GM12872 (cell line): ENCODE data around the gene RAPGEF1.

ENCODE experiments used
- TF ChIP-seq, protein P1 (sequence below): IDR thresholded peaks from 3 replicates; pipeline ENCODE4 v1.5.1; 2011; ENCODE audit warnings: low read depth, mild to moderate bottlenecking, low read length, moderate library complexity; ENCODE audit not compliant: insufficient read depth

The RAPGEF1 gene

DNA sequence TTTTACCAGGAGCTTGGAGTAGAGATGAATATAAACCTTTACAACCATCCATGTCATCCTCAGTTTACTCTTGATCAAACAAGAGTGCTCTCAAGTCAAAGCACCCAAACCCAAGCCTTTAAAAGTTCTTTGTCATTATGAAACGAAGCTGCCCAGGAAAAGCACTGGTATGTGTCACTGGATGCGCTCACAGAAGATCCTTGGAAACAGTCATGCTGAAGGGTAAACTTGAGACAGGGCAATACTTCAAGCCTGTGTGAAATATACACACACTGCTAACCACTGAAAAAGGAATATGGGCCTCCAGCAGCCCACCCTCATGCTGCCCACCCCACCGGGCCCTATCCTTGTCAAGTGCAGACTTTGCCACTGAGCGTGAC is 110.1 kb downstream of the RAPGEF1 start:
- TF ChIP-seq, protein P1, sequence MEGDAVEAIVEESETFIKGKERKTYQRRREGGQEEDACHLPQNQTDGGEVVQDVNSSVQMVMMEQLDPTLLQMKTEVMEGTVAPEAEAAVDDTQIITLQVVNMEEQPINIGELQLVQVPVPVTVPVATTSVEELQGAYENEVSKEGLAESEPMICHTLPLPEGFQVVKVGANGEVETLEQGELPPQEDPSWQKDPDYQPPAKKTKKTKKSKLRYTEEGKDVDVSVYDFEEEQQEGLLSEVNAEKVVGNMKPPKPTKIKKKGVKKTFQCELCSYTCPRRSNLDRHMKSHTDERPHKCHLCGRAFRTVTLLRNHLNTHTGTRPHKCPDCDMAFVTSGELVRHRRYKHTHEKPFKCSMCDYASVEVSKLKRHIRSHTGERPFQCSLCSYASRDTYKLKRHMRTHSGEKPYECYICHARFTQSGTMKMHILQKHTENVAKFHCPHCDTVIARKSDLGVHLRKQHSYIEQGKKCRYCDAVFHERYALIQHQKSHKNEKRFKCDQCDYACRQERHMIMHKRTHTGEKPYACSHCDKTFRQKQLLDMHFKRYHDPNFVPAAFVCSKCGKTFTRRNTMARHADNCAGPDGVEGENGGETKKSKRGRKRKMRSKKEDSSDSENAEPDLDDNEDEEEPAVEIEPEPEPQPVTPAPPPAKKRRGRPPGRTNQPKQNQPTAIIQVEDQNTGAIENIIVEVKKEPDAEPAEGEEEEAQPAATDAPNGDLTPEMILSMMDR, result no peak

DNA sequence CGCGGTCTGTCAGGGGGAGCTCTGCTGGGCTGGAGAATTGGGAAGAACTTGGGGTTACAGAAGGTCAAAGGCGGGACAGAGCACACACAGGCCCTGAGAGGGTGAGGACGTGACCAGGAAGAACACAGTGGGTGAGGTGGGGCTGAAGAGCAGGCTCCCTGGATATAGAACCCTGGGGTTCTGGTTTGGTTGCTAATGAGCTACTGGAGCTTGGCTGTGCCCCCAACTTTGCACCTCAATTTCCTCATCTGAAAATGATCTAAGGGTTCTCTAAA is 110.7 kb downstream of the RAPGEF1 start:
- TF ChIP-seq, protein P1, result no peak

DNA sequence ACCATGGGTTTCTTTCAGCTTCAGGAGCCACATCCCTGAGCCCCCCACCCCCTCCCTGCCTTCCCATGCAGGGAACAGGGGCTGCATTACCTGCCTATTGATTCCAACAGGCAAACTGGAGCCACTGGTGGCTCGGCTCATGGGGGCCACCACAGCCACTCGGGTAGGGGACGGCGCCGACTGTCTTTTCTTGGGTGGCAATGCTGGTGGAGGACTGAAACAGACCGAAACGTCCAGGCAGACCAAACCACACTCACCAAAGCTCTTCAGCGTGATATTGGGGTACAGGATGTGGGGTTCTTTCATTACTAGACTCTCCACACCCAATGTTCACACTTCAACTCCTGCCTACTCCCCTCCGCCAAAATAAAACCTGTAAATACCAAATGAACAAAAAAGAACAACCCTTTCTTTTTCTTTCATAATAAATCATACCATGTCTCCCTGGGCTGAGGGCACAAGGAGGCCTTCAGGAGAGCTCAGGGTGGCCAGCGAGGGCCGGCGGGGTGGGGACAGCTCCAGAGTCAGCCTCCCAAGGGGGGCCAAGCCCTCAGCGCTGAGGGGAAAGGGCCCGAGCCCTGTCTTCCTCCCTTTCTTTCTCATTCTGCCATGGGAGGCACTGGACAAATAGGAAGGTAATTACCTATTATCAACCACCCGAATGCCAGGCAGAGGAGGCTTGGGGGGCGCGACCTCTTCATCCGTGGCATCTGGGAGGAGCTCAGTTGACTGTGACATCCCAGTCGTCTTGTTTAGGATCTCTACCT is 111.2 kb downstream of the RAPGEF1 start:
- TF ChIP-seq, protein P1, result no peak

DNA sequence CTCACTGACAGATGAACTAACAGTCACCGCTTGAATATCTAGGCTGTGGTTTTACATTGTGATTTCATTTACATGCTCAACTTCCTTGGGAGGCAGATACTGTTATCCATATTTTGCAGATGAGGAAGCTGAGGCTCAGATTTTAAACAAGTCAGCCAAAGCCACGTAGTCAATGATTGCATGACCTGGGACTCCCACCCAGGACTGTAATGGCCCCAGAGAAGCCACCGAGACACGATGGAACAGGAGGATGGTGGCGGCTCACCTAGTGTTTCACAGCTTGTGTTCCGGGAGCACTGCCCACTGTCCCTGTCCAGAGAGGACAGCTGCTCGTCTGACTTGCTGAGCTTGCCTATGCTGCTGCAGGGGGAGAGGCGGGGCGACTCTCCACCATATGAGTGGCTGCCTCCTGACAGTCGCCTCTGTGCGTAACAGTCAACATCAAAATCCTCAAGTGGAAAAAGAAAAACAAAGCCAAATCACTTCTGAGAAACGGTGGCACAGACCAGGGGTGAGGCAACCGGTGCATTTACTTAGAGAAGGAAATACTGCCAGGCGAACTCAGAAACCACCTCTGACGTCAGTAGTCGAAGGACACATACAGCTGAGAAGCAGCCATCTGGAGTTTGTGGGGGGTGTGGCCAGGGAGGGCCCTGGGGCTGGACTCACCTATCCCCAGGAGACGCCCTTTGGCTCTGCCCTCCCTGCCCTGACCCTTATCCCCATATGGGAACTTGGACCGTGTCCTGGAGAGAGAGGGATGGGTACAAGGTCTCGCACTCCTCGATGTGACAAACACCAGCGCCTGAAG is 112.0 kb downstream of the RAPGEF1 start:
- TF ChIP-seq, protein P1, result no peak

DNA sequence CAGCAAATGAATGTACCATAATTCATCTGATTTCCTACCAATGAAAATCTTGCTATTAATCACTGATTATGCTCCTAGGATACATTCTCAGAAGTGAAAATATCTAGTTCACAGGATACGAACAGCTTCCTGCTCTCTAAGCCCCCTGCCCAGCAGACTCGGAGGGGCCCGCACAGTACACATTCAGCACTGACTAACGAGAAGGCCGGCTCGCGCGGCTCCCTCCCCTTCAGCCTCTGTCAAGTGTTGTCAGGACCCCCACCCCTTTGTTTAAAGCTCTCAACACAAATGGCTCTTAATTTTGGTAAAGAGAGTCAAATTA is 112.6 kb downstream of the RAPGEF1 start:
- TF ChIP-seq, protein P1, result no peak

DNA sequence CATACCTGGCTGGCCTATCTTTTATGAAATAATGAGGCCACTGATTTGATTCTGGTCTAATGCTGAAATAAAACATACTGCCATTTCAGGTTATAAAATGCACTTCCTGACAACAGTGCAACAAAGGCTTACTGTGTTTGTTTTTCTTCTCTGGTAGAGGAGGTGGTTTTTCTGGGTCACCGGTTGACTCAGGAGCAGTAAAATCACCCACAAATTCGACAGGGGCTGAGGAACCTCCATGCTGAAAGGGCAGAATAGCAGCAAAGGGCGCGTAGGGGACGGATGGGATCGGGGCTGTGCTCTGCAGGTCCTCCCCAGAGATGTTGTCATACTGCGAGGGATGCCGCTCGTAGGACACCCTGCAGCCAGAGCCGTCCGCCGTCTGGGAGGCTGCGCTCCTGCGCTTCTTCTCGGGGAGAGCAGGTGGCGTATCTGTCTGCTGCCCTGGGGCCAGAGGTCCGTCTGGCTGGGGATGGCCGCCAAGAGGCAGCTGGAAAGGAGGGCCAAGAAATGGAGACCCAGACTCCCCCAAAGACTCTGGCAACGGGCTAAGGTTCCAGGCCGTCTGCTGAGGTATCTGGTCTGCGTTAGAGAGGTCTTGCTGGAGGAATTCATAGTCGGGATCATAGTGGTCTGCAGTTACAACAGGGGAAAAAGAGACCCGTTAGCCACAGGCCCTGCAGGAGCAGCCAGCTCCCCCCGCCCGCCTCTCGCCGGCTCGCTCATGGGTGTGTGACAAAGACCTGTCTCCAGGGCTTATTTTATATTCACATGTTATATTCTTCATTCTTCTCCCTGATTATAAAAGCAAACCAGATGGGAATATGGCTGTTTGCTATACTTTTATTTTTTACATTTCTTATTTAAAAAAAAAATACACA is 113.8 kb downstream of the RAPGEF1 start:
- TF ChIP-seq, protein P1, result no peak

DNA sequence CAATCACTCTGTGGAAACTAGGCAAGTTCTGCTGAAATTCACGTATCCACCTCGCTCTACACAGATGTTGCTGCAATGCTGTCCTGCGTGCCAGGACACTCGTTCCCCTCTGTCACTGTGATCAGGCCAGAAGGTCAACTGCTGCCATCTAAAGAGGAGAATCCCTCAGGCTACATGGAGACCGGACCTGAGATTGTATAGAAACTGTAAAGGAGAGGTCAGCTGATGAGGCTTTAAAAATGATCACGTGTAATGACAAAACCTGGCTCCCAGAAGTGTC is 114.4 kb downstream of the RAPGEF1 start:
- TF ChIP-seq, protein P1, result no peak
